Measurements from ENCODE around the gene TES.

DNA sequence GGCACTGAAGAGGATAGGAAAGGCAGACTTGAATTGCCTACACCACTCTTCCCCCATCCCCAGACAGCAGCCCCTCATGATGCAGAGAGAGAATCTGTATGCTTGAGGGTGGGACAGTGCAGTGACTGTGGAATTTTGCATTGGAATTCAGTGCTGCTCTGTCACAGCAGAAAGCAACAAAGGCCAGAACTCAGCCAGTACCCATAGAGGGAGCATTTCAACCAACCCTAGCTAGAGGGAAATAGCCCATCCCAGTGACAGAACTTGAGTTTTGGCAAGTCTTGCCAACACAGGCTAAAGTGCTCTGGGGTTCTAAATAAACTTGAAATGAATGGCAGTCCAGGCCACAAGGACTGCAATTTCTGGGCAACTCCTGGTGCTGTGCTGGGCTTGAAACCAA, 80.4 kb downstream of the TES start:
- TF ChIP-seq, protein P1, sequence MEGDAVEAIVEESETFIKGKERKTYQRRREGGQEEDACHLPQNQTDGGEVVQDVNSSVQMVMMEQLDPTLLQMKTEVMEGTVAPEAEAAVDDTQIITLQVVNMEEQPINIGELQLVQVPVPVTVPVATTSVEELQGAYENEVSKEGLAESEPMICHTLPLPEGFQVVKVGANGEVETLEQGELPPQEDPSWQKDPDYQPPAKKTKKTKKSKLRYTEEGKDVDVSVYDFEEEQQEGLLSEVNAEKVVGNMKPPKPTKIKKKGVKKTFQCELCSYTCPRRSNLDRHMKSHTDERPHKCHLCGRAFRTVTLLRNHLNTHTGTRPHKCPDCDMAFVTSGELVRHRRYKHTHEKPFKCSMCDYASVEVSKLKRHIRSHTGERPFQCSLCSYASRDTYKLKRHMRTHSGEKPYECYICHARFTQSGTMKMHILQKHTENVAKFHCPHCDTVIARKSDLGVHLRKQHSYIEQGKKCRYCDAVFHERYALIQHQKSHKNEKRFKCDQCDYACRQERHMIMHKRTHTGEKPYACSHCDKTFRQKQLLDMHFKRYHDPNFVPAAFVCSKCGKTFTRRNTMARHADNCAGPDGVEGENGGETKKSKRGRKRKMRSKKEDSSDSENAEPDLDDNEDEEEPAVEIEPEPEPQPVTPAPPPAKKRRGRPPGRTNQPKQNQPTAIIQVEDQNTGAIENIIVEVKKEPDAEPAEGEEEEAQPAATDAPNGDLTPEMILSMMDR (IDR thresholded peaks at IDR 0.05; ENCODE audit: borderline replicate concordance, extremely low read depth, low read length, poor library complexity, severe bottlenecking) = no peak
- no peak for TF ChIP-seq EZH2 (IDR thresholded peaks at IDR 0.05; ENCODE audit: borderline replicate concordance, low read depth, low read length, severe bottlenecking)

Measured in DND-41 (cell line).